ENCODE results near the gene NR2C1. TPM values are rescaled to one million over a fixed set of nuclear protein-coding genes. Genes with fewer than 3 reads are reported as not detected.

Gene NR2C1
- total RNA-seq, 1 donor from 2014 or later, result 40.1 TPM

DNA sequence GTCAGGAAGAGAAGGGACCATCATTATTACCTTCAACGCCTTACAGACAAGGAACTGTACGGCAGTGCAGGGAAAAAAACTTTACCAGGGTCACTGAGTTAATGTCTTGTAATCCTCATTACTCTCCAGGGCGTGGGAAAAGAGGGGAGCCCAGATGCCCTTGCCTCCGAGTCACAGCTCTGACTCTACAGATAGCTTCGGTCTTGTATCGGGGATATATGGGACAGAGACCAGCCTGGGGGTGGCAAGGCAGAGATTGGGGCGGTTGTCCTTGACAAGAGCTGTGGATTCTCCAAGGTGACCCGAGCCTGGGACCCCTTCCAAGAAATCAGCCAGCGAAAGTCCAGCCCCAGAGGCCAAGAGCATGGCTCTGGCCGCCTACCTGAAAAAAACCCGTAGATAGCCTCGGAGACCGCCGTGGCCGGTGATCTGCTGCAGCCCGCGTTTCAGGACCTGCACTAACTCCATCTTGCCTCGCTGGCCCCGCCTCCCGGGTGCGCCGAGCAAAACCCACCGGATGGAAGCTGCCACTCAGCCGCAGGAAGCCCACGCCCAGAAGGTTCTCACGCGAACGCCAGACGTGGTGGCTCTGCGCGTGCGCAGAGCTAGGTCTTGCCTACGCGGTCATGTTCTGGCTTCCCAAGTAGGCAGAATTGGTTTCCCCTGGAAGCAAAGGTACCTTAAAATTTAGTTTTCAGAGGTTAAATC lies 70.1 kb downstream of the NR2C1 start, which contains the start of gene NDUFA12:
TSS of gene NDUFA12 (minus strand) at position 485 of the 708 bp plus-strand sequence. CDS start at position 468, 17 bp downstream.
- H3K4me1 ChIP-seq, result peaks cover 59% of the 10 kb centered on the region
- peak; percentile 8 for TF ChIP-seq CTCF (IDR thresholded peaks at IDR 0.05; ENCODE audit: borderline replicate concordance)
- H3K27ac ChIP-seq (replicated peaks), result peak within 1 kb of the TSS; percentile 97
- peaks cover 22% of the 10 kb centered on the region for H3K36me3 ChIP-seq
- intact Hi-C loops (cut with micrococcal nuclease), result no loop called here
- no peaks in the 10 kb centered on the region for H3K27me3 ChIP-seq (ENCODE audit: low read depth)
- peak; percentile 96 for DNase-seq
- peaks cover 21% of the 10 kb centered on the region for H3K9me3 ChIP-seq (replicated peaks)
- H3K4me3 ChIP-seq, result peak within 1 kb of the TSS; percentile 98

- peaks cover 15% of the 10 kb centered on the region for H3K9me3 ChIP-seq (replicated peaks)
- H3K4me3 ChIP-seq, result peak overlapping the region; percentile 98
- no peak for TF ChIP-seq CTCF (IDR thresholded peaks at IDR 0.05; ENCODE audit: borderline replicate concordance)
- no peak for DNase-seq
- H3K4me1 ChIP-seq, result peaks cover 65% of the 10 kb centered on the region
- no peaks in the 10 kb centered on the region for H3K27me3 ChIP-seq (ENCODE audit: low read depth)
- peak overlapping the region; percentile 97 for H3K27ac ChIP-seq (replicated peaks)
- H3K36me3 ChIP-seq, result peaks cover 22% of the 10 kb centered on the region
- intact Hi-C loops (cut with micrococcal nuclease), result no loop called here
Measured at GRCh38 chr12:95002754-95003153, 70.7 kb downstream of the NR2C1 start.

GRCh38 chr12:94998326-94998725 lies 75.1 kb downstream of the NR2C1 start:
- Histone ChIP-seq H3K4me1 (peaks cover 76% of the 10 kb centered on the region), H3K36me3 (peaks cover 49% of the 10 kb centered on the region), H3K9me3 (replicated peaks) (no peaks in the 10 kb centered on the region), H3K4me3 (no peak overlapping the region), H3K27ac (replicated peaks) (no peak overlapping the region), H3K27me3 (ENCODE audit: low read depth) (no peaks in the 10 kb centered on the region)
- DNase-seq, result no peak
- TF ChIP-seq CTCF (IDR thresholded peaks at IDR 0.05; ENCODE audit: borderline replicate concordance), result no peak
- intact Hi-C loops (cut with micrococcal nuclease), result no loop called here

DNA sequence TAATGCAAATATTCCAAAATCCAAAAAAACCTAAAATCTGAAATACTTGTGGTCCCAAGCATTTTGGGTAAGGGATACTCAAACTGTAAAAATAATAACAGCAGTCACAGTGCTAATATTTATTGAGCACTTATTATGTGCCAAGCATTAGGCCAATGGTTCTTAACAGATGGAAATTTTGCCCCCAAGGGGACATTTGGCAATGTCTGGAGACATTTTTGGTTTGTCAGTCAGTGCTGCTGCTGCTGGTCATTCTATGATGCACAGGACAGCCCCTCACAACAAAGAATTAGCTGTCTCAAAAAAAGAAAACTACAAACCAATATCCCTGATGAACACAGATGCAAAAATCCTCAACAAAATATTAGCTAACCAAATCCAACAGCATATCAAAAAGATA lies 75.7 kb downstream of the NR2C1 start:
- no peak for DNase-seq
- Histone ChIP-seq H3K36me3 (peaks cover 54% of the 10 kb centered on the region), H3K27ac (replicated peaks) (no peak overlapping the region), H3K27me3 (ENCODE audit: low read depth) (no peaks in the 10 kb centered on the region), H3K4me3 (no peak overlapping the region), H3K9me3 (replicated peaks) (no peaks in the 10 kb centered on the region), H3K4me1 (peaks cover 70% of the 10 kb centered on the region)
- no peak for TF ChIP-seq CTCF (IDR thresholded peaks at IDR 0.05; ENCODE audit: borderline replicate concordance)
- intact Hi-C loops (cut with micrococcal nuclease), result no loop called here

GRCh38 chr12:94997061-94997460 lies 76.4 kb downstream of the NR2C1 start:
- no peak for DNase-seq

More at GRCh38 chr12:94997061-94997460, 76.4 kb downstream of the NR2C1 start:
- no peak overlapping the region for H3K4me3 ChIP-seq
- intact Hi-C loops (cut with micrococcal nuclease), result no loop called here
- TF ChIP-seq CTCF (IDR thresholded peaks at IDR 0.05; ENCODE audit: borderline replicate concordance), result no peak
- H3K9me3 ChIP-seq (replicated peaks), result no peaks in the 10 kb centered on the region
- peaks cover 60% of the 10 kb centered on the region for H3K36me3 ChIP-seq
- H3K27ac ChIP-seq (replicated peaks), result no peak overlapping the region
- H3K4me1 ChIP-seq, result peaks cover 63% of the 10 kb centered on the region
- H3K27me3 ChIP-seq (ENCODE audit: low read depth), result no peaks in the 10 kb centered on the region

All from left ventricle myocardium inferior (tissue), 1 donor.